DOHH2 (cell line): ENCODE results near the gene RFPL3.

Experiments
- H3F3A ChIP-seq: fragments of 200-600 bp; sonication (generic), shearing (Covaris generic); 2 replicates; pipeline ENCODE4 v1.6.0; 2016; ENCODE audit warnings: antibody characterized with exemption, mild to moderate bottlenecking; ENCODE audit not compliant: control insufficient read depth, insufficient read depth
- H3K27ac ChIP-seq: fragments of 200-600 bp; sonication (generic); 2 replicates; pipeline ENCODE4 v1.5.1; 2014; ENCODE audit warnings: low read depth, mild to moderate bottlenecking, low read length, moderate library complexity
- H3K27me3 ChIP-seq: fragments of 200-600 bp; sonication (generic); 2 replicates; pipeline ENCODE4 v1.6.1; 2014; ENCODE audit warnings: mild to moderate bottlenecking, low read length, mixed read lengths; ENCODE audit not compliant: control insufficient read depth
- H3K36me3 ChIP-seq: fragments of 200-600 bp; sonication (generic); 2 replicates; pipeline ENCODE4 v1.6.1; 2014; ENCODE audit warnings: mild to moderate bottlenecking, low read length, moderate library complexity, mixed read lengths; ENCODE audit not compliant: control insufficient read depth
- H3K4me1 ChIP-seq: fragments of 200-600 bp; sonication (generic); 2 replicates; pipeline ENCODE4 v1.6.1; 2014; ENCODE audit warnings: mild to moderate bottlenecking, low read length, mixed read lengths; ENCODE audit not compliant: control insufficient read depth
- H3K4me2 ChIP-seq: fragments of 200-600 bp; sonication (generic); 2 replicates; pipeline ENCODE4 v1.6.0; 2014; ENCODE audit warnings: mild to moderate bottlenecking, low read length, moderate library complexity
- H3K4me3 ChIP-seq: fragments of 200-600 bp; sonication (generic); 2 replicates; pipeline ENCODE4 v1.5.1; 2014; ENCODE audit warnings: mild to moderate bottlenecking, low read length, mixed read lengths
- H3K79me2 ChIP-seq: fragments of 200-600 bp; sonication (generic); 2 replicates; pipeline ENCODE4 v1.6.1; 2014; ENCODE audit warnings: mild to moderate bottlenecking, low read length, mixed read lengths; ENCODE audit not compliant: control insufficient read depth
- H3K9me2 ChIP-seq: fragments of 200-600 bp; sonication (generic); replicated peaks from 2 replicates; pipeline ENCODE4 v1.6.1; 2014; ENCODE audit warnings: mild to moderate bottlenecking, low read length, mixed read lengths; ENCODE audit not compliant: control insufficient read depth
- H3K9me3 ChIP-seq: fragments of 200-600 bp; sonication (generic); 2 replicates; pipeline ENCODE4 v1.6.1; 2014; ENCODE audit warnings: antibody characterized with exemption, low read length, mixed read lengths; ENCODE audit not compliant: control insufficient read depth, insufficient read depth
- H4K20me1 ChIP-seq: fragments of 200-600 bp; sonication (generic); 2 replicates; pipeline ENCODE4 v1.6.0; 2014; ENCODE audit warnings: low read depth, mild to moderate bottlenecking, antibody characterized with exemption, low read length, moderate library complexity; ENCODE audit not compliant: control insufficient read depth, insufficient read depth
- CTCF ChIP-seq: fragments of 200-600 bp; sonication (generic); IDR thresholded peaks from one replicate; pipeline ENCODE4 v1.5.1; 2014; ENCODE audit warnings: antibody characterized with exemption, mild to moderate bottlenecking, low read depth, low read length; ENCODE audit not compliant: poor library complexity, severe bottlenecking
- EZH2phosphoT487 ChIP-seq: fragments of 200-600 bp; sonication (generic); IDR thresholded peaks from 2 replicates; pipeline ENCODE4 v1.6.1; 2017; ENCODE audit warnings: borderline replicate concordance, mild to moderate bottlenecking, antibody characterized with exemption, low read length, moderate library complexity, mixed read lengths

The RFPL3 gene

DNA sequence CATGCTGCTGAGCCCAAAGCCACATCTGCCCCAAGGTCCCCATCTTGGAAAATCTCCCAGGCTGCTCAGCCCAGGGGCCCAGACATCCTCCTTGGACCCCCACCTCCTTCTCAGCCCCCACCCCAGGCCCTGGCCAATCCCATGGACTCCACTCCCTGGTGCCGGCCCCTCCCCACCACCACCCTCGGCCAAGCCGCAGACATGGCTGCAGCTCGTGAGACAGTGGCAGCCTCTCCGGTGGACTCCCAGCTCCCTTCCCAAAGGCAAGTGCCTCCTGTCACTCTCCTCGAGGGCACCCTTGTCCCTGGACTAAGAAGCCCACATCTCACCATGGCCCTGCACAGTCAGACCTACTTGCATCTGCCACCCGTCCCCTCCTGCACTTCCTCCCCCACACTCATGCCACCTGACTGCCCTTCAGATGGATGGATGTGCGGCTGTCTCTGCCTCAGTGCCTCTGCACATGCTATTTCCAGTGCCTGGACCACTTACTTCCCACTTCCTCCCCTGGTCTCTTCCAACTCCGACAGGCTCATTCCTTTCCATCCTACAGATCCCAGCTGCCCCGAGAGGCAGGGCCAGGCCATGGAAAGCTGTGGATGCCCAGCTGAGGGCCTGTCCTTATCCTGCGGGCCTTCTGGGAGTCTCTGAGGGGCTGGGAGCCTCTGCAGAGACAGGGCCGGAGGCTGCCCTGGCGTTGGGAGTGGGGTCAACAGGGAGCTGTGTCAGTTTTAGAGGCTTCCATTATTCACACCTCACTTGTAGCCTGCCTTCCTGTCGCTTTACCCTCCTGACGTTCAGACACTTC, 25.5 kb upstream of the RFPL3 start:
- Histone ChIP-seq H3K27ac (no peak overlapping the region), H3K36me3 (no peaks in the 10 kb centered on the region), H4K20me1 (no peaks in the 10 kb centered on the region), H3K4me3 (no peak overlapping the region), H3K4me2 (no peak overlapping the region), H3K4me1 (no peaks in the 10 kb centered on the region), H3K79me2 (no peaks in the 10 kb centered on the region), H3K9me2 (no peaks in the 10 kb centered on the region), H3K9me3 (no peaks in the 10 kb centered on the region), H3K27me3 (no peaks in the 10 kb centered on the region), H3F3A (no peaks in the 10 kb centered on the region)
- TF ChIP-seq CTCF, result no peak
- no peak for TF ChIP-seq EZH2phosphoT487

GRCh38 chr22:32333141-32333768, 24.4 kb upstream of the RFPL3 start:
- Histone ChIP-seq H3K4me3 (no peak overlapping the region), H3F3A (no peaks in the 10 kb centered on the region), H3K79me2 (no peaks in the 10 kb centered on the region), H3K27ac (no peak overlapping the region), H3K36me3 (no peaks in the 10 kb centered on the region), H3K4me1 (no peaks in the 10 kb centered on the region), H3K27me3 (no peaks in the 10 kb centered on the region), H3K9me3 (no peaks in the 10 kb centered on the region), H3K4me2 (no peak overlapping the region), H4K20me1 (no peaks in the 10 kb centered on the region), H3K9me2 (no peaks in the 10 kb centered on the region)
- TF ChIP-seq CTCF (no peak), EZH2phosphoT487 (no peak)

- Histone ChIP-seq H3K27me3 (no peaks in the 10 kb centered on the region), H3K79me2 (no peaks in the 10 kb centered on the region), H3K4me3 (no peak overlapping the region), H3F3A (no peaks in the 10 kb centered on the region), H3K27ac (no peak overlapping the region), H4K20me1 (no peaks in the 10 kb centered on the region), H3K36me3 (no peaks in the 10 kb centered on the region), H3K9me3 (no peaks in the 10 kb centered on the region), H3K4me1 (no peaks in the 10 kb centered on the region), H3K9me2 (no peaks in the 10 kb centered on the region), H3K4me2 (no peak overlapping the region)
- TF ChIP-seq CTCF, result no peak
- no peak for TF ChIP-seq EZH2phosphoT487
Observed at GRCh38 chr22:32333769-32334659, 23.7 kb upstream of the RFPL3 start.
